Tibial nerve (tissue), 4 donors: ENCODE data around the gene PCBP4. TPM values are rescaled to one million over a fixed set of nuclear protein-coding genes. Genes with fewer than 3 reads are reported as not detected.
A peak's percentile ranks its signal among the peaks of the same experiment; 100 is the strongest.

Experiments used
- DNase-seq, 2 donors: peaks; one replicate each; pipeline ENCODE4 v3.0.0-alpha.2; 2019; ENCODE audit warnings: low spot score in 2 of 2
- H3K27ac ChIP-seq, 4 donors: fragments of 200-600 bp; sonication (generic) in 3 of 4; one replicate each; pipeline ENCODE4 v1.5.1; 2017 to 2019; ENCODE audit warnings: mild to moderate bottlenecking in 1 of 4
- H3K27me3 ChIP-seq, 2 donors: fragments of 200-600 bp; sonication (generic) in 1 of 2; one replicate each; pipeline versions ENCODE4 v1.5.1 to v1.6.0; 2017 to 2019
- H3K36me3 ChIP-seq, 3 donors: fragments of 200-600 bp; sonication (generic); one replicate each; pipeline ENCODE4 v1.5.1; 2018 to 2019
- H3K4me1 ChIP-seq, 4 donors: fragments of 200-600 bp; sonication (generic) in 3 of 4; one replicate each; pipeline ENCODE4 v1.5.1; 2017 to 2019
- H3K4me3 ChIP-seq, 4 donors: fragments of 200-600 bp; sonication (generic) in 3 of 4; one replicate each; pipeline ENCODE4 v1.5.1; 2017 to 2019; ENCODE audit warnings: mild to moderate bottlenecking in 1 of 4, moderate library complexity in 1 of 4
- H3K9me3 ChIP-seq, 4 donors: fragments of 200-600 bp; sonication (generic) in 3 of 4; one replicate each; pipeline ENCODE4 v1.5.1; 2017 to 2019
- CTCF ChIP-seq, 5 experiments: fragments of 200-600 bp in 3 of 5; fragments of 450-650 bp in 2 of 5; sonication (generic) in 3 of 5; IDR thresholded peaks; one replicate each; pipeline ENCODE4 v1.5.1; 2016 to 2019; ENCODE audit warnings: antibody characterized with exemption in 5 of 5, mild to moderate bottlenecking in 3 of 5, moderate library complexity in 2 of 5
- EP300 ChIP-seq, 2 donors: sonication (generic); formaldehyde crosslinking; IDR thresholded peaks; one replicate each; pipeline ENCODE4 v1.6.1; 2017; ENCODE audit warnings: antibody characterized with exemption in 2 of 2, mild to moderate bottlenecking in 1 of 2
- POLR2A ChIP-seq, 2 donors: fragments of 450-650 bp; IDR thresholded peaks; one replicate each; pipeline ENCODE4 v1.6.1; 2017; ENCODE audit warnings: antibody characterized with exemption in 2 of 2, mild to moderate bottlenecking in 2 of 2, moderate library complexity in 2 of 2
- WGBS, 2 donors: methylation state at CpG; one replicate each; pipeline ENCODE4 v1.1.5; 2018; 5-methylcytosine and 5-hydroxymethylcytosine counted together
- total RNA-seq, 4 donors: library from RNA; depleted of rRNA; stranded (reverse); fragments of >200 nt; gene quantifications; one replicate each; pipeline ENCODE4 v1.1.0, GENCODE V29; 2016

PCBP4 gene
- total RNA-seq, 4 donors from 2014 or later: 838 to 1,216 (median 1,000) TPM

GRCh38 chr3:52012699-52013098 is 45.4 kb upstream of the PCBP4 start:
- H3K27ac ChIP-seq: no peak overlapping the region
- 69 to 78% methylated on average over 7 of the region's 7 CpGs for WGBS, 2 donors
- DNase-seq: no peak
- no peak overlapping the region for H3K4me3 ChIP-seq
- no peaks in the 10 kb centered on the region for H3K36me3 ChIP-seq
- TF ChIP-seq CTCF (IDR thresholded peaks at IDR 0.05) (no peak), POLR2A (IDR thresholded peaks at IDR 0.05) (no peak), EP300 (IDR thresholded peaks at IDR 0.05) (no peak)
- peaks cover 0 to 14% (median 4%) of the 10 kb centered on the region in 4 donors for H3K4me1 ChIP-seq
- no peaks in the 10 kb centered on the region for H3K9me3 ChIP-seq
- H3K27me3 ChIP-seq: no peaks in the 10 kb centered on the region

GRCh38 chr3:52010431-52010830 is 43.2 kb upstream of the PCBP4 start:
- DNase-seq: no peak
- H3K27me3 ChIP-seq: no peaks in the 10 kb centered on the region

GRCh38 chr3:52007291-52007690 is 40.0 kb upstream of the PCBP4 start:
- no peak for DNase-seq
- Histone ChIP-seq H3K27ac (no peak overlapping the region), H3K27me3 (no peaks in the 10 kb centered on the region), H3K4me3 (no peak overlapping the region), H3K36me3 (no peaks in the 10 kb centered on the region), H3K9me3 (no peaks in the 10 kb centered on the region), H3K4me1 (peaks cover 0 to 27% (median 9%) of the 10 kb centered on the region in 4 donors)
- TF ChIP-seq EP300 (IDR thresholded peaks at IDR 0.05) (no peak), CTCF (IDR thresholded peaks at IDR 0.05) (no peak), POLR2A (IDR thresholded peaks at IDR 0.05) (no peak)
- 69 to 76% methylated on average over 4 of the region's 4 CpGs for WGBS, 2 donors

More at GRCh38 chr3:52010431-52010830, 43.2 kb upstream of the PCBP4 start:
- TF ChIP-seq EP300 (IDR thresholded peaks at IDR 0.05) (no peak), POLR2A (IDR thresholded peaks at IDR 0.05) (no peak), CTCF (IDR thresholded peaks at IDR 0.05) (no peak)
- Histone ChIP-seq H3K9me3 (no peaks in the 10 kb centered on the region), H3K27ac (no peak overlapping the region), H3K4me3 (no peak overlapping the region), H3K36me3 (no peaks in the 10 kb centered on the region), H3K4me1 (peaks cover 0 to 14% (median 6%) of the 10 kb centered on the region in 4 donors)

- Histone ChIP-seq H3K4me1 (peaks cover 0 to 28% (median 9%) of the 10 kb centered on the region in 4 donors), H3K36me3 (no peaks in the 10 kb centered on the region), H3K9me3 (no peaks in the 10 kb centered on the region), H3K27ac (no peak overlapping the region), H3K27me3 (no peaks in the 10 kb centered on the region), H3K4me3 (no peak overlapping the region)
- WGBS, 2 donors: 82 to 94% methylated on average over 6 of the region's 6 CpGs
- no peak for TF ChIP-seq EP300 (IDR thresholded peaks at IDR 0.05)
- no peak for TF ChIP-seq POLR2A (IDR thresholded peaks at IDR 0.05)
- TF ChIP-seq CTCF (IDR thresholded peaks at IDR 0.05): no peak
- DNase-seq: no peak
Observed at GRCh38 chr3:52006820-52007133, 39.5 kb upstream of the PCBP4 start.

- no peaks in the 10 kb centered on the region for H3K27me3 ChIP-seq
- TF ChIP-seq POLR2A (IDR thresholded peaks at IDR 0.05): no peak
- TF ChIP-seq EP300 (IDR thresholded peaks at IDR 0.05): no peak
- TF ChIP-seq CTCF (IDR thresholded peaks at IDR 0.05): no peak
- WGBS, 2 donors: 47 to 49% methylated on average over 5 to 6 of the region's 8 CpGs
- no peak overlapping the region for H3K4me3 ChIP-seq
- H3K4me1 ChIP-seq: peaks cover 0 to 33% (median 12%) of the 10 kb centered on the region in 4 donors
- DNase-seq: no peak
- H3K27ac ChIP-seq: peak overlapping the region in 2 of 4 donors; percentile 56 to 67
- H3K9me3 ChIP-seq: no peaks in the 10 kb centered on the region
- no peaks in the 10 kb centered on the region for H3K36me3 ChIP-seq
Observed at GRCh38 chr3:52006017-52006819, 39.0 kb upstream of the PCBP4 start.
